ENCODE data around the gene ABLIM3. TPM values are rescaled to one million over a fixed set of nuclear protein-coding genes. Genes with fewer than 3 reads are reported as not detected.

Gene ABLIM3
- total RNA-seq, 1 donor from 2014 or later, result not detected

DNA sequence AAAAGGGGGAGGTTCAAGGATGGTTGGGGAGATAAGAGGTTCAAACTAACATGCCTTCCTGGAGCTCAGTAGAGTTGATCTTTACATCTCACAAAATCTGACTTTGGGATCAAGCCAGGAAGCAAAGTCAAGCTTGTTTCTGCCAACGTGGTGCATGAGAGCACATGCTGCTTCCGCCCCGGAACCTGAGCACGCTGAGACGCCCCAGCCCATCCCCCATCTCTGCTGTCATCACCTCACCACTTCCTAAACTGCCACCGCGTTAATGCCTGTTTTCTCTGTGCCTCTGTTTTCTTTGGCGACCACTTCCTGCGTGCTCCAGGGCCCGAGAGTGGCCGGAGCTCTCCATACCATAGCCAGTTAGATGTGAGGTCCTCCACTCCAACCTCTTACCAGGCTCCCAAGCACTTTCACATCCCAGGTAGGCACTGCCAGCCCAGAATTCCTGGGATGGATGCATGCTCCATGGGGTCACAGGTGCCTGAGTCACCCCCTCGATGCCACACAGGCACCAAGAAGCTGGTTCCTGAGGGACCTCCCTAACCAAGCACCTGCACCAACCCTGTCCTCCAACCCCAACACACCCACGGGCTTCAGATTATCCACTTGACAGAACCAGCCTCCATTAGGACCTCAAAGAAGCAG, 99.2 kb downstream of the ABLIM3 start:
- Histone ChIP-seq H4K20me1 (ENCODE audit: low read depth) (no peaks in the 10 kb centered on the region), H3K36me3 (no peaks in the 10 kb centered on the region), H3F3A (ENCODE audit: low read depth) (no peaks in the 10 kb centered on the region), H3K9me3 (ENCODE audit: low read depth) (no peaks in the 10 kb centered on the region), H3K9ac (no peak overlapping the region), H3K27me3 (peaks cover 13% of the 10 kb centered on the region), H3K27ac (no peak overlapping the region), H3K4me3 (no peak overlapping the region), H3K4me2 (no peak overlapping the region), H3K4me1 (no peaks in the 10 kb centered on the region), H2AFZ (replicated peaks) (no peak overlapping the region), H3K79me2 (ENCODE audit: low read depth) (no peaks in the 10 kb centered on the region)
- H3K36me3 Mint-ChIP-seq, result no peaks in the 10 kb centered on the region
- H3K4me1 Mint-ChIP-seq, result no peaks in the 10 kb centered on the region
- H3K9me3 Mint-ChIP-seq, result no peaks in the 10 kb centered on the region
- DNase-seq (ENCODE audit: low spot score), result no peak
- H3K27me3 Mint-ChIP-seq (ENCODE audit: insufficient read depth, low read depth), result peaks cover 4% of the 10 kb centered on the region
- H3K27ac Mint-ChIP-seq, result no peak overlapping the region
- no peak overlapping the region for H3K4me3 Mint-ChIP-seq
- TF ChIP-seq EZH2 (IDR thresholded peaks at IDR 0.05), result no peak
- no peak for TF ChIP-seq EZH2phosphoT487 (IDR thresholded peaks at IDR 0.05)
- TF ChIP-seq, protein P1, sequence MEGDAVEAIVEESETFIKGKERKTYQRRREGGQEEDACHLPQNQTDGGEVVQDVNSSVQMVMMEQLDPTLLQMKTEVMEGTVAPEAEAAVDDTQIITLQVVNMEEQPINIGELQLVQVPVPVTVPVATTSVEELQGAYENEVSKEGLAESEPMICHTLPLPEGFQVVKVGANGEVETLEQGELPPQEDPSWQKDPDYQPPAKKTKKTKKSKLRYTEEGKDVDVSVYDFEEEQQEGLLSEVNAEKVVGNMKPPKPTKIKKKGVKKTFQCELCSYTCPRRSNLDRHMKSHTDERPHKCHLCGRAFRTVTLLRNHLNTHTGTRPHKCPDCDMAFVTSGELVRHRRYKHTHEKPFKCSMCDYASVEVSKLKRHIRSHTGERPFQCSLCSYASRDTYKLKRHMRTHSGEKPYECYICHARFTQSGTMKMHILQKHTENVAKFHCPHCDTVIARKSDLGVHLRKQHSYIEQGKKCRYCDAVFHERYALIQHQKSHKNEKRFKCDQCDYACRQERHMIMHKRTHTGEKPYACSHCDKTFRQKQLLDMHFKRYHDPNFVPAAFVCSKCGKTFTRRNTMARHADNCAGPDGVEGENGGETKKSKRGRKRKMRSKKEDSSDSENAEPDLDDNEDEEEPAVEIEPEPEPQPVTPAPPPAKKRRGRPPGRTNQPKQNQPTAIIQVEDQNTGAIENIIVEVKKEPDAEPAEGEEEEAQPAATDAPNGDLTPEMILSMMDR (IDR thresholded peaks at IDR 0.05), result no peak

DNA sequence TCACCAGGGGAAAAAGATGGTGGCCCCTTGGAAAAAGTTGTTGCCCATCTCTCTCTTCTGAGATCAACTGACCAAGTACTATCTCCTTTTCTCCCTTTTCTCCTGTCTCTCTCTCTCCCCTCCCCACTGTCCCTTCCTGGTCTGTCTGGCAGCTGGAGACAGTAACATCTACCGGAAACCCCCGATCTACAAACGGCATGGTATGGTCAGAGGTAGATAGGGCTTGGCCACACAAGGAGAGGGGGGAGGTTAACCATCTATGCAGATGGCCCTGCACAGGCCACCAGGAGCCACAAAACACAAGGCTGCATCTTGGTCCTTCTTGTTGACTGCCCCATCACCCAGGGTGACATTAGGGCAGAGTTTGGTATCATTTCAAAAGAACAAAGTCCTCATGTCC, 101.0 kb downstream of the ABLIM3 start:
- DNase-seq (ENCODE audit: low spot score), result no peak
- no peaks in the 10 kb centered on the region for H4K20me1 ChIP-seq (ENCODE audit: low read depth)
- TF ChIP-seq EZH2phosphoT487 (IDR thresholded peaks at IDR 0.05), result no peak
- no peak for TF ChIP-seq EZH2 (IDR thresholded peaks at IDR 0.05)
- TF ChIP-seq, protein P1 (IDR thresholded peaks at IDR 0.05), result no peak
- H3K9ac ChIP-seq, result no peak overlapping the region
- H3K9me3 Mint-ChIP-seq, result peaks cover 3% of the 10 kb centered on the region
- no peak overlapping the region for H3K27ac Mint-ChIP-seq
- H3K27ac ChIP-seq, result no peak overlapping the region
- H3K4me3 ChIP-seq, result no peak overlapping the region
- H3K9me3 ChIP-seq (ENCODE audit: low read depth), result no peaks in the 10 kb centered on the region
- H3K4me1 ChIP-seq, result no peaks in the 10 kb centered on the region
- H2AFZ ChIP-seq (replicated peaks), result no peak overlapping the region
- no peak overlapping the region for H3K4me2 ChIP-seq
- no peaks in the 10 kb centered on the region for H3K4me1 Mint-ChIP-seq
- no peak overlapping the region for H3K4me3 Mint-ChIP-seq
- H3K79me2 ChIP-seq (ENCODE audit: low read depth), result no peaks in the 10 kb centered on the region
- no peaks in the 10 kb centered on the region for H3K36me3 ChIP-seq
- peaks cover 6% of the 10 kb centered on the region for H3K27me3 ChIP-seq
- no peaks in the 10 kb centered on the region for H3K36me3 Mint-ChIP-seq
- peaks cover 6% of the 10 kb centered on the region for H3K27me3 Mint-ChIP-seq (ENCODE audit: insufficient read depth, low read depth)
- H3F3A ChIP-seq (ENCODE audit: low read depth), result no peaks in the 10 kb centered on the region

DNA sequence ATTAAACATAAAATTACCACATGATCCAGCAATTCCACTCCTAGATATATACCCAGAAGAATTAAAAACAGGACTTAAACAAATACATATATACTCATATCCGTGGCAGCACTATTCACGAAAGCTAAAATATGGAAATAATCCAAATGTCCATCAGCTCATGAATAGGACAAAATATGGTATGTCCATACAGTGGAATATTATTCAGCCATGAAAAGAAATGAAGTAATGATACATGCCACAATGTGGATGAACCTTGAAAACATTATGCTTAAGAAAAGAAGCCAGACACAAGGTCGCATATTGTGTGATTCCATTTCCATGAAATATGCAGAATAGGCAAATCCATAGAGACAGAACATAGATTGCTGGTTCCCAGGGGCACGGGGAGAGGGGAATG, 105.6 kb downstream of the ABLIM3 start:
- H3K4me3 ChIP-seq, result no peak overlapping the region
- Mint-ChIP-seq H3K4me3 (no peak overlapping the region), H3K27ac (no peak overlapping the region), H3K27me3 (ENCODE audit: insufficient read depth, low read depth) (peaks cover 2% of the 10 kb centered on the region), H3K36me3 (no peaks in the 10 kb centered on the region), H3K4me1 (no peaks in the 10 kb centered on the region), H3K9me3 (peaks cover 3% of the 10 kb centered on the region)
- no peak overlapping the region for H3K27ac ChIP-seq
- H2AFZ ChIP-seq (replicated peaks), result no peak overlapping the region
- H3K36me3 ChIP-seq, result no peaks in the 10 kb centered on the region
- TF ChIP-seq EZH2 (IDR thresholded peaks at IDR 0.05), result no peak
- TF ChIP-seq, protein P1 (IDR thresholded peaks at IDR 0.05), result no peak
- TF ChIP-seq EZH2phosphoT487 (IDR thresholded peaks at IDR 0.05), result no peak
- H3K4me1 ChIP-seq, result no peaks in the 10 kb centered on the region
- no peak overlapping the region for H3K4me2 ChIP-seq
- H3K79me2 ChIP-seq (ENCODE audit: low read depth), result no peaks in the 10 kb centered on the region
- no peak for DNase-seq (ENCODE audit: low spot score)
- no peak overlapping the region for H3K9ac ChIP-seq
- no peaks in the 10 kb centered on the region for H4K20me1 ChIP-seq (ENCODE audit: low read depth)
- no peaks in the 10 kb centered on the region for H3K9me3 ChIP-seq (ENCODE audit: low read depth)
- H3K27me3 ChIP-seq, result peaks cover 6% of the 10 kb centered on the region
- H3F3A ChIP-seq (ENCODE audit: low read depth), result no peaks in the 10 kb centered on the region
